ENCODE data around the gene CHN1. TPM values are rescaled to one million over a fixed set of nuclear protein-coding genes. Genes with fewer than 3 reads are reported as not detected.

CHN1 gene
- polyA plus RNA-seq, 1 of the 3 experiments (the other 2 are of a cell fraction), result 31.6 TPM

- CTCF ChIA-PET, result interaction anchor here (0.6 to 1.8 kb wide), 2 partner anchors 15 to 18 kb away, joined by 3 to 8 read pairs; no protein-coding TSS in a partner anchor
- no peaks in the 10 kb centered on the region for H3K9me3 ChIP-seq
- no peaks in the 10 kb centered on the region for H4K20me1 ChIP-seq (ENCODE audit: insufficient read depth)
- POLR2A ChIA-PET, result no interaction called here
- H3K9ac ChIP-seq, result no peak overlapping the region
- 92% methylated on average over 6 of the region's 6 CpGs for WGBS (ENCODE audit: low lambda C conversion rate)
- H3K4me2 ChIP-seq, result no peak overlapping the region
- H3K27me3 ChIP-seq (ENCODE audit: insufficient read depth), result no peaks in the 10 kb centered on the region
- no peak overlapping the region for H3K4me3 ChIP-seq (ENCODE audit: low read depth in 2 of 2, low read length in 1 of 2)
- H3K9me2 ChIP-seq, result no peaks in the 10 kb centered on the region
- peaks cover 0 to 11% of the 10 kb centered on the region in 2 experiments; a peak in 1 of 4 replicates for H3K4me1 ChIP-seq (ENCODE audit: control insufficient read depth in 1 of 2, insufficient read depth in 2 of 2, low read depth in 1 of 2, low read length in 1 of 2)
- no peak for DNase-seq
- peaks cover 2 to 3% of the 10 kb centered on the region in 2 experiments for H3K36me3 ChIP-seq (replicated peaks in 1 of 2; ENCODE audit: control insufficient read depth in 1 of 2, insufficient read depth in 2 of 2, low read length in 1 of 2)
- no peaks in the 10 kb centered on the region for H3K79me2 ChIP-seq (ENCODE audit: insufficient read depth)
- no peak for TF ChIP-seq RXRA (IDR thresholded peaks at IDR 0.05; ENCODE audit: borderline replicate concordance, low read depth)
- TF ChIP-seq IRF3 (IDR thresholded peaks at IDR 0.05; ENCODE audit: low read depth, low read length), result no peak
- TF ChIP-seq SIN3A (IDR thresholded peaks at IDR 0.05; ENCODE audit: borderline replicate concordance, low read depth, low read length), result no peak
- TF ChIP-seq GATA2 (CRISPR knock-in tag; IDR thresholded peaks at IDR 0.05), result no peak
- TF ChIP-seq RCOR1 (IDR thresholded peaks at IDR 0.05; ENCODE audit: low read length), result no peak
- no peak for TF ChIP-seq MXI1 (IDR thresholded peaks at IDR 0.05; ENCODE audit: low read depth, low read length)
- no peak for TF ChIP-seq CHD2 (IDR thresholded peaks at IDR 0.05; ENCODE audit: low read length, partially characterized antibody)
- TF ChIP-seq MEF2A (IDR thresholded peaks at IDR 0.05; ENCODE audit: borderline replicate concordance, low read depth), result no peak
- no peak for TF ChIP-seq NFIC (IDR thresholded peaks at IDR 0.05; ENCODE audit: borderline replicate concordance)
- TF ChIP-seq RAD21 (IDR thresholded peaks at IDR 0.05; ENCODE audit: low read length), result no peak
- TF ChIP-seq SMC3 (IDR thresholded peaks at IDR 0.05; ENCODE audit: low read depth, low read length), result no peak
- TF ChIP-seq FOSL2 (IDR thresholded peaks at IDR 0.05; ENCODE audit: borderline replicate concordance, low read depth), result no peak
- no peak for TF ChIP-seq NRF1 (IDR thresholded peaks at IDR 0.05; ENCODE audit: low read depth, low read length)
- no peak overlapping the region for H3K27ac ChIP-seq (ENCODE audit: low read depth in 2 of 2, low read length in 1 of 2)
- H2AFZ ChIP-seq (ENCODE audit: low read depth), result no peak overlapping the region
- peaks cover 11% of the 10 kb centered on the region for H3F3A ChIP-seq (replicated peaks; ENCODE audit: insufficient read depth)
Measured at GRCh38 chr2:174897286-174897685, 107.9 kb downstream of the CHN1 start.

- Histone ChIP-seq H3K27ac (ENCODE audit: low read depth in 2 of 2, low read length in 1 of 2) (no peak overlapping the region), H3F3A (replicated peaks; ENCODE audit: insufficient read depth) (no peaks in the 10 kb centered on the region), H2AFZ (ENCODE audit: low read depth) (no peak overlapping the region), H3K4me3 (ENCODE audit: low read depth in 2 of 2, low read length in 1 of 2) (no peak overlapping the region), H3K36me3 (replicated peaks in 1 of 2; ENCODE audit: control insufficient read depth in 1 of 2, insufficient read depth in 2 of 2, low read length in 1 of 2) (peaks cover 3 to 7% of the 10 kb centered on the region in 2 experiments), H3K9me3 (peaks cover 4% of the 10 kb centered on the region; the same call in 1 of the 2 replicates), H3K79me2 (ENCODE audit: insufficient read depth) (no peaks in the 10 kb centered on the region; the same call in 1 of the 2 replicates), H3K4me1 (ENCODE audit: control insufficient read depth in 1 of 2, insufficient read depth in 2 of 2, low read depth in 1 of 2, low read length in 1 of 2) (peaks cover 0 to 11% of the 10 kb centered on the region in 2 experiments; a peak in 2 of 4 replicates), H3K27me3 (ENCODE audit: insufficient read depth) (no peaks in the 10 kb centered on the region), H4K20me1 (ENCODE audit: insufficient read depth) (no peaks in the 10 kb centered on the region), H3K9me2 (no peaks in the 10 kb centered on the region), H3K9ac (no peak overlapping the region), H3K4me2 (no peak overlapping the region)
- WGBS (ENCODE audit: low lambda C conversion rate), result 95% methylated on average over 1 of the region's 1 CpG
- no peak for TF ChIP-seq MEF2A (IDR thresholded peaks at IDR 0.05; ENCODE audit: borderline replicate concordance, low read depth)
- TF ChIP-seq NFIC (IDR thresholded peaks at IDR 0.05; ENCODE audit: borderline replicate concordance), result no peak
- TF ChIP-seq, protein P1, sequence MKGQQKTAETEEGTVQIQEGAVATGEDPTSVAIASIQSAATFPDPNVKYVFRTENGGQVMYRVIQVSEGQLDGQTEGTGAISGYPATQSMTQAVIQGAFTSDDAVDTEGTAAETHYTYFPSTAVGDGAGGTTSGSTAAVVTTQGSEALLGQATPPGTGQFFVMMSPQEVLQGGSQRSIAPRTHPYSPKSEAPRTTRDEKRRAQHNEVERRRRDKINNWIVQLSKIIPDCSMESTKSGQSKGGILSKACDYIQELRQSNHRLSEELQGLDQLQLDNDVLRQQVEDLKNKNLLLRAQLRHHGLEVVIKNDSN (IDR thresholded peaks at IDR 0.05; ENCODE audit: borderline replicate concordance, low read depth), result no peak
- no peak for TF ChIP-seq EP300 (IDR thresholded peaks at IDR 0.05; ENCODE audit: borderline replicate concordance in 1 of 2, low read depth in 1 of 2, low read length in 1 of 2)
- no peak for TF ChIP-seq MAX (IDR thresholded peaks at IDR 0.05; ENCODE audit: low read depth)
- no peak for TF ChIP-seq RXRA (IDR thresholded peaks at IDR 0.05; ENCODE audit: borderline replicate concordance, low read depth)
- TF ChIP-seq POLR2AphosphoS5 (IDR thresholded peaks at IDR 0.05; ENCODE audit: low read depth, low read length), result no peak
- TF ChIP-seq FOSL2 (IDR thresholded peaks at IDR 0.05; ENCODE audit: borderline replicate concordance, low read depth), result no peak
- no peak for TF ChIP-seq RCOR1 (IDR thresholded peaks at IDR 0.05; ENCODE audit: low read length)
- no peak for TF ChIP-seq YY1 (IDR thresholded peaks at IDR 0.05; ENCODE audit: low read depth)
- no peak for TF ChIP-seq USF2 (IDR thresholded peaks at IDR 0.05; ENCODE audit: borderline replicate concordance, low read depth, low read length)
- no peak for TF ChIP-seq NRF1 (IDR thresholded peaks at IDR 0.05; ENCODE audit: low read depth, low read length)
- TF ChIP-seq MXI1 (IDR thresholded peaks at IDR 0.05; ENCODE audit: low read depth, low read length), result no peak
- TF ChIP-seq SMC3 (IDR thresholded peaks at IDR 0.05; ENCODE audit: low read depth, low read length), result no peak
- no peak for TF ChIP-seq IRF3 (IDR thresholded peaks at IDR 0.05; ENCODE audit: low read depth, low read length)
- TF ChIP-seq GATA2 (CRISPR knock-in tag; IDR thresholded peaks at IDR 0.05), result no peak
- TF ChIP-seq FOXJ3 (CRISPR knock-in tag; IDR thresholded peaks at IDR 0.05), result no peak
- TF ChIP-seq RAD21 (IDR thresholded peaks at IDR 0.05; ENCODE audit: low read length), result no peak
- POLR2A ChIA-PET, result no interaction called here
- DNase-seq, result no peak
- CTCF ChIA-PET, result interaction anchor here (1.3 kb wide), 1 partner anchor 17 kb away, joined by 3 read pairs; no protein-coding TSS in a partner anchor
Measured at GRCh38 chr2:174893018-174893417, 112.2 kb downstream of the CHN1 start.
